Measurements from ENCODE around the gene NLE1. TPM values are rescaled to one million over a fixed set of nuclear protein-coding genes. Genes with fewer than 3 reads are reported as not detected.

Gene NLE1
- total and polyA plus RNA-seq, 2 donors from 2014 or later = 9.6 to 11.0 TPM

DNA sequence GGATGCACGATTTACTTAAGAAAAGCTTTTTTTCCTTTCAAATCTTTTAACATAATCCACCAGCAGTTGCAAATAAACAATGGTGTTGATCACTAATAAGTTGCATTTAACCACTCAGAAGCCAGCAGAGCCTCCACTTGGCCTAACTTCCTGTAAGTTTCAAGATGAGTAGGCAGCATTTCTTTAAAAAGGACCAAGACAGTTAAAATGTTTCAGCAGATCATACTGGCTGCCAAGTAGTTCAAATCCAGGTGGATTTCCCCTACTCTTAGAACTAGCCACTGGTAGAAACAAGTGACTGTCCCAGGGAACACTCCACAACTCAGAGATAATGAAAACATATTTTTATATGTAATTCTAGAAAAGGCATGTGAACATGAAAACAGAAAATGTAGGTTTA, 61.6 kb downstream of the NLE1 start:
- Histone ChIP-seq H3K9me3 (ENCODE audit: control insufficient read depth in 2 of 3, insufficient read depth in 1 of 3, low read length in 3 of 3) (no peaks in the 10 kb centered on the region), H3K36me3 (ENCODE audit: control insufficient read depth in 2 of 3, insufficient read depth in 3 of 3, low read length in 3 of 3) (no peaks in the 10 kb centered on the region), H3K4me1 (ENCODE audit: control insufficient read depth in 2 of 3, insufficient read depth in 2 of 3, low read depth in 1 of 3, low read length in 3 of 3) (peaks cover 0 to 11% (median 0%) of the 10 kb centered on the region in 3 donors), H3K9ac (ENCODE audit: low read length in 3 of 3) (no peak overlapping the region), H3K27ac (ENCODE audit: low read depth in 2 of 2, low read length in 2 of 2) (peak overlapping the region; percentile 17 to 38), H3K27me3 (ENCODE audit: control insufficient read depth, insufficient read depth, low read length) (no peaks in the 10 kb centered on the region), H3K4me3 (ENCODE audit: low read length in 3 of 3) (no peak overlapping the region)
- FAIRE-seq (no peak), DNase-seq (no peak)
- intact Hi-C loops (cut with DNase I) = no loop called here
- TF ChIP-seq, protein P1, sequence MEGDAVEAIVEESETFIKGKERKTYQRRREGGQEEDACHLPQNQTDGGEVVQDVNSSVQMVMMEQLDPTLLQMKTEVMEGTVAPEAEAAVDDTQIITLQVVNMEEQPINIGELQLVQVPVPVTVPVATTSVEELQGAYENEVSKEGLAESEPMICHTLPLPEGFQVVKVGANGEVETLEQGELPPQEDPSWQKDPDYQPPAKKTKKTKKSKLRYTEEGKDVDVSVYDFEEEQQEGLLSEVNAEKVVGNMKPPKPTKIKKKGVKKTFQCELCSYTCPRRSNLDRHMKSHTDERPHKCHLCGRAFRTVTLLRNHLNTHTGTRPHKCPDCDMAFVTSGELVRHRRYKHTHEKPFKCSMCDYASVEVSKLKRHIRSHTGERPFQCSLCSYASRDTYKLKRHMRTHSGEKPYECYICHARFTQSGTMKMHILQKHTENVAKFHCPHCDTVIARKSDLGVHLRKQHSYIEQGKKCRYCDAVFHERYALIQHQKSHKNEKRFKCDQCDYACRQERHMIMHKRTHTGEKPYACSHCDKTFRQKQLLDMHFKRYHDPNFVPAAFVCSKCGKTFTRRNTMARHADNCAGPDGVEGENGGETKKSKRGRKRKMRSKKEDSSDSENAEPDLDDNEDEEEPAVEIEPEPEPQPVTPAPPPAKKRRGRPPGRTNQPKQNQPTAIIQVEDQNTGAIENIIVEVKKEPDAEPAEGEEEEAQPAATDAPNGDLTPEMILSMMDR (IDR thresholded peaks at IDR 0.05; ENCODE audit: borderline replicate concordance, extremely low read depth, insufficient read depth) = no peak

DNA sequence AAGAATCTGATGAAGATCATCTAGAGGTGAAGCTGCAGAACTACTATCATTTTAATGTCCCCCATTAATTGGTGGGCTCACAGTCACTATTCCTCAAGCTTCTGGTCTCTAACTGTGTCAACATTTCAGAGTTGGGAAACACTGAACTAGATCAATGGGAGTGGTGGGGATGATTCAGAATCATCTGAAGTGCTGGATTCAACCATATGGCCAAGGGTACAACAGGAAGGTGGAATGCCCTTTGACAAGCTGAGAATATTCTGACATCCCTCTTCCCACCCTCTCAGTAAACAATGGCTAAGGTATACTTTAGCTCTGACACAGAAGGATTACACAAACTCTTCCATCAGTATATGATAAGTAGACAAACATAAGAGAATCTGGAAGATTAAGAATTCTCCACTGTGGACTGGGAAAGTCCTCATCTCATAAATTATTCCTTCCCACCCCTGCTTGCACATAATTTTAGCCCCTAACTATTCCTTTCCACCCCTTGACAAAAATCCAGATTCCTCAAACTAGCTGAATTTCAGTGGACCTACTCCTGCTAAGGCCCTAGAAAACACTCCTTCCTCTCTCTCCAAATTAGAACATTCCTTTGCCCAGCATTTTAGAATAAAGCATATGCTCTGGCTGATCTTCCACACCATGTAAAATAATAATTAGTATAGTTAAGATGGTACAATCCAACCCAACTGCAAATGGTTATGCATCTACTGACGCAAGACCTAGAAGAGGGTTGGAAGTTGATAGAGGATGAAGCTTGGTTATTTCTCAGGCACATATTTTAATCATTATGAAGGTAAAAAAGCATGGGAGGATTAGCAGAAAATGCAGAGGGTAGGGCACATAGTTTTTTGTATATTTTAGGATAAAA, 62.3 kb downstream of the NLE1 start:
- H3K4me1 ChIP-seq (ENCODE audit: control insufficient read depth in 2 of 3, insufficient read depth in 2 of 3, low read depth in 1 of 3, low read length in 3 of 3) = peaks cover 0 to 15% (median 3%) of the 10 kb centered on the region in 3 donors
- no peak overlapping the region for H3K4me3 ChIP-seq (ENCODE audit: low read length in 3 of 3)
- TF ChIP-seq, protein P1 (IDR thresholded peaks at IDR 0.05; ENCODE audit: borderline replicate concordance, extremely low read depth, insufficient read depth) = no peak
- FAIRE-seq (no peak), DNase-seq (no peak)
- no peaks in the 10 kb centered on the region for H3K36me3 ChIP-seq (ENCODE audit: control insufficient read depth in 2 of 3, insufficient read depth in 3 of 3, low read length in 3 of 3)
- no peaks in the 10 kb centered on the region for H3K27me3 ChIP-seq (ENCODE audit: control insufficient read depth, insufficient read depth, low read length)
- H3K9me3 ChIP-seq (ENCODE audit: control insufficient read depth in 2 of 3, insufficient read depth in 1 of 3, low read length in 3 of 3) = no peaks in the 10 kb centered on the region
- no peak overlapping the region for H3K9ac ChIP-seq (ENCODE audit: low read length in 3 of 3)
- intact Hi-C loops (cut with DNase I) = no loop called here
- H3K27ac ChIP-seq (ENCODE audit: low read depth in 2 of 2, low read length in 2 of 2) = no peak overlapping the region

Other genes starting within 250 kb of the NLE1 start
- 2.5 TPM for gene CCT6B, start 180.8 kb downstream of the NLE1 start, total RNA-seq
- 3.9 TPM for gene CCT6B, start 180.8 kb downstream of the NLE1 start, polyA plus RNA-seq (ENCODE audit: insufficient read depth, low read depth, low replicate concordance)
- gene ZNF830, start 180.8 kb downstream of the NLE1 start, total RNA-seq = 16.8 TPM
- gene ZNF830, start 180.8 kb downstream of the NLE1 start, polyA plus RNA-seq (ENCODE audit: insufficient read depth, low read depth, low replicate concordance) = 10.0 TPM
- 34.1 TPM for gene LIG3, start 161.8 kb downstream of the NLE1 start, total RNA-seq
- 7.6 TPM for gene LIG3, start 161.8 kb downstream of the NLE1 start, polyA plus RNA-seq (ENCODE audit: insufficient read depth, low read depth, low replicate concordance)
- gene RFFL, start 78.6 kb downstream of the NLE1 start, total RNA-seq = 29.0 TPM
- 15.7 TPM for gene RFFL, start 78.6 kb downstream of the NLE1 start, polyA plus RNA-seq (ENCODE audit: insufficient read depth, low read depth, low replicate concordance)
- gene RAD51D, start 22.4 kb downstream of the NLE1 start, total RNA-seq = 13.8 TPM
- 7.8 TPM for gene RAD51D, start 22.4 kb downstream of the NLE1 start, polyA plus RNA-seq (ENCODE audit: insufficient read depth, low read depth, low replicate concordance)
- not detected for gene FNDC8, start 20.7 kb downstream of the NLE1 start, total RNA-seq
- gene FNDC8, start 20.7 kb downstream of the NLE1 start, polyA plus RNA-seq (ENCODE audit: insufficient read depth, low read depth, low replicate concordance) = not detected
- 0.38 TPM for gene UNC45B, start 5.5 kb upstream of the NLE1 start, total RNA-seq
- 0.54 TPM for gene UNC45B, start 5.5 kb upstream of the NLE1 start, polyA plus RNA-seq (ENCODE audit: insufficient read depth, low read depth, low replicate concordance)
- not detected for gene SLC35G3, start 52.1 kb upstream of the NLE1 start, total RNA-seq
- not detected for gene SLC35G3, start 52.1 kb upstream of the NLE1 start, polyA plus RNA-seq (ENCODE audit: insufficient read depth, low read depth, low replicate concordance)
- gene SLFN5, start 100.8 kb upstream of the NLE1 start, total RNA-seq = 64.8 TPM
- gene SLFN5, start 100.8 kb upstream of the NLE1 start, polyA plus RNA-seq (ENCODE audit: insufficient read depth, low read depth, low replicate concordance) = 2.0 TPM
- 31.9 TPM for gene SLFN11, start 231.3 kb upstream of the NLE1 start, total RNA-seq
- gene SLFN11, start 231.3 kb upstream of the NLE1 start, polyA plus RNA-seq (ENCODE audit: insufficient read depth, low read depth, low replicate concordance) = 4.0 TPM

All from kidney (tissue), 14 donors.